WERI-Rb-1 (cell line): ENCODE measurements around the gene FTO.

Experiments
- DNase-seq: peaks from one replicate; pipeline ENCODE4 v3.0.0-alpha.2; 2020
- H3K27ac ChIP-seq: fragments of 250-450 bp; sonication (Bioruptor Pico); 2 replicates; pipeline ENCODE4 v1.5.1; 2020; ENCODE audit warnings: mild to moderate bottlenecking, moderate library complexity
- H3K27me3 ChIP-seq: fragments of 250-450 bp; sonication (Bioruptor Pico); 2 replicates; pipeline ENCODE4 v1.5.1; 2021; ENCODE audit warnings: mild to moderate bottlenecking, low read depth, moderate library complexity; ENCODE audit not compliant: insufficient read depth, severe bottlenecking
- H3K36me3 ChIP-seq: fragments of 250-450 bp; sonication (Bioruptor Pico); 2 replicates; pipeline ENCODE4 v1.5.1; 2020; ENCODE audit warnings: mild to moderate bottlenecking, moderate library complexity
- H3K4me3 ChIP-seq: 2 replicates; pipeline ENCODE4 v1.5.1; 2011; ENCODE audit warnings: low read depth, mild to moderate bottlenecking, control low read depth, low read length
- H3K9me3 ChIP-seq: fragments of 250-450 bp; sonication (Bioruptor Pico); 2 replicates; pipeline ENCODE4 v1.5.1; 2021; ENCODE audit warnings: mild to moderate bottlenecking, moderate library complexity; ENCODE audit not compliant: severe bottlenecking
- CTCF ChIP-seq: IDR thresholded peaks from 2 replicates; pipeline ENCODE4 v1.5.1; 2011; ENCODE audit warnings: low read depth, mild to moderate bottlenecking, control low read depth, inconsistent platforms, low read length

FTO gene

GRCh38 chr16:54160252-54160860 lies 456.4 kb downstream of the FTO start:
- Histone ChIP-seq H3K4me3 (no peak overlapping the region), H3K27ac (no peak overlapping the region), H3K27me3 (no peaks in the 10 kb centered on the region), H3K36me3 (no peaks in the 10 kb centered on the region), H3K9me3 (peaks cover 3% of the 10 kb centered on the region)
- no peak for DNase-seq
- no peak for TF ChIP-seq CTCF

GRCh38 chr16:54160939-54161897 lies 457.3 kb downstream of the FTO start:
- no peak for TF ChIP-seq CTCF
- Histone ChIP-seq H3K9me3 (peaks cover under 1% of the 10 kb centered on the region), H3K4me3 (no peak overlapping the region), H3K36me3 (no peaks in the 10 kb centered on the region), H3K27me3 (no peaks in the 10 kb centered on the region), H3K27ac (no peak overlapping the region)
- DNase-seq: no peak

- H3K27ac ChIP-seq: no peak overlapping the region
- no peak for TF ChIP-seq CTCF
- H3K27me3 ChIP-seq: no peaks in the 10 kb centered on the region
These were observed 459.4 kb downstream of the FTO start for GRCh38 chr16:54163197-54163843.

GRCh38 chr16:54164789-54165173 lies 460.8 kb downstream of the FTO start:
- Histone ChIP-seq H3K27me3 (no peaks in the 10 kb centered on the region), H3K4me3 (no peak overlapping the region), H3K9me3 (no peaks in the 10 kb centered on the region), H3K27ac (no peak overlapping the region), H3K36me3 (no peaks in the 10 kb centered on the region)
- TF ChIP-seq CTCF: no peak
- DNase-seq: no peak

More at GRCh38 chr16:54163197-54163843, 459.4 kb downstream of the FTO start:
- H3K4me3 ChIP-seq: no peak overlapping the region
- H3K36me3 ChIP-seq: no peaks in the 10 kb centered on the region
- DNase-seq: no peak
- H3K9me3 ChIP-seq: no peaks in the 10 kb centered on the region

DNA sequence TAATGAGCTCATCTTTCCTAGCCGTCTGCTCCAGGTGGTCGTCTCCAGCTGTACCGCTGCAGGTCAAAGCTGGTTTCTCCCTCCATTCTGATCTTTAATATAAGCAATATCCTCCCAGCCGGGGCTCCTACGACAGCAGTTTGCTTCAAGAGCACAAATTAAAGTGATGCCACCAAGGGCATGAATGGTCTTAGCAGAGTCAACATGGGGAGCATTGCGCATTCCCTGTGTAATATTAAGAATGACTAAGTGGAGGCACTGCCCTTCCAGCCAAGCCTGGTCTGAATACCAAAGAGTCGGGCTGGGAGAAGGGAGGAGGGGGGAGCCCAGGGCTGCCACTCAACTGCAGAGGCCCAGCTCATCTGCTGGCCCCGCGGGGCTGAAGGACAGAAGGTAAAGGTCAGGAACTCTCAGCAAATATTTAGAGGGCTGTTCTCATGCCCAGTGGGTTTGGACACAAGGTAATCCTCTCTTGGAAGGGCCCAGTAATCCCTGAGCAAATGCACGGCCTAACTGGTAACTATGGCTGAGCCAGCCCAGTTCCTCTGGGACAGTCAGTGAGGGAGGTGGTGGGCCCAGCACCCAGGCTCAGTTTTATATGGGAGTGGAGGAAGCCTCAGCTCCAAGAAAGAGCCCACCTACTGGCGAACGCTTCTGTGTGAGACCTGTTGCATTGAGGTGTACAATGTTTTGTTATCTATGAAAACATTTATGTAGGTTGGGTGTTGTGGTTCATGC lies 461.4 kb downstream of the FTO start:
- no peak overlapping the region for H3K4me3 ChIP-seq
- DNase-seq: peak; percentile 37
- TF ChIP-seq CTCF: no peak
- no peaks in the 10 kb centered on the region for H3K27me3 ChIP-seq
- no peaks in the 10 kb centered on the region for H3K9me3 ChIP-seq
- H3K27ac ChIP-seq: no peak overlapping the region
- no peaks in the 10 kb centered on the region for H3K36me3 ChIP-seq
